HEK293 (cell line): ENCODE measurements around the gene LMBR1.

ENCODE experiments used
- GFI1B ChIP-seq: fragments of 450-650 bp; formaldehyde crosslinking; IDR thresholded peaks from 2 replicates; pipeline ENCODE4 v1.5.1; 2016; ENCODE audit warnings: missing biosample characterization, missing genetic modification characterization
- GLI2 ChIP-seq: fragments of 450-650 bp; formaldehyde crosslinking; IDR thresholded peaks from 2 replicates; pipeline ENCODE4; 2017; ENCODE audit warnings: missing biosample characterization, missing genetic modification characterization, low read depth, borderline replicate concordance
- GLIS2 ChIP-seq: fragments of 450-650 bp; formaldehyde crosslinking; IDR thresholded peaks from 2 replicates; pipeline ENCODE4 v1.5.1; 2016; ENCODE audit warnings: missing biosample characterization, missing genetic modification characterization
- KLF8 ChIP-seq: fragments of 450-650 bp; formaldehyde crosslinking; IDR thresholded peaks from 2 replicates; pipeline ENCODE4 v1.5.1; 2016; ENCODE audit warnings: missing biosample characterization, missing genetic modification characterization
- SCRT2 ChIP-seq: fragments of 450-650 bp; formaldehyde crosslinking; IDR thresholded peaks from 2 replicates; pipeline ENCODE4 v1.5.1; 2016; ENCODE audit warnings: missing biosample characterization, missing genetic modification characterization
- SP2 ChIP-seq: fragments of 450-650 bp; formaldehyde crosslinking; IDR thresholded peaks from 2 replicates; pipeline ENCODE4 v1.5.1; 2016; ENCODE audit warnings: missing biosample characterization, missing genetic modification characterization
- TSHZ1 ChIP-seq: fragments of 450-650 bp; formaldehyde crosslinking; IDR thresholded peaks from 2 replicates; pipeline ENCODE4 v1.5.1; 2016; ENCODE audit warnings: missing biosample characterization, missing genetic modification characterization, borderline replicate concordance
- ZBTB10 ChIP-seq: fragments of 450-650 bp; formaldehyde crosslinking; IDR thresholded peaks from 2 replicates; pipeline ENCODE4 v1.5.1; 2016; ENCODE audit warnings: missing biosample characterization, missing genetic modification characterization
- ZBTB11 ChIP-seq: fragments of 450-650 bp; formaldehyde crosslinking; conservative IDR thresholded peaks from 2 replicates; pipeline ENCODE4 v1.5.1; 2016; ENCODE audit warnings: low read depth, missing biosample characterization, missing genetic modification characterization
- ZNF16 ChIP-seq: fragments of 450-650 bp; formaldehyde crosslinking; IDR thresholded peaks from 2 replicates; pipeline ENCODE4 v1.5.1; 2016; ENCODE audit warnings: low read depth, missing biosample characterization, missing genetic modification characterization
- ZNF169 ChIP-seq: fragments of 450-650 bp; formaldehyde crosslinking; IDR thresholded peaks from 2 replicates; pipeline ENCODE4 v1.5.1; 2016; ENCODE audit warnings: missing biosample characterization, missing genetic modification characterization
- ZNF184 ChIP-seq: fragments of 450-650 bp; IDR thresholded peaks from 2 replicates; pipeline ENCODE4 v1.5.1; 2018; ENCODE audit warnings: missing biosample characterization, mild to moderate bottlenecking, missing genetic modification characterization
- ZNF23 ChIP-seq: fragments of 450-650 bp; formaldehyde crosslinking; IDR thresholded peaks from 2 replicates; pipeline ENCODE4 v1.5.1; 2016; ENCODE audit warnings: missing biosample characterization, missing genetic modification characterization, borderline replicate concordance
- ZNF324 ChIP-seq: fragments of 450-650 bp; formaldehyde crosslinking; IDR thresholded peaks from 2 replicates; pipeline ENCODE4 v1.5.1; 2016; ENCODE audit warnings: missing biosample characterization, missing genetic modification characterization
- ZNF423 ChIP-seq: fragments of 450-650 bp; formaldehyde crosslinking; IDR thresholded peaks from 2 replicates; pipeline ENCODE4 v1.5.1; 2016; ENCODE audit warnings: missing biosample characterization, missing genetic modification characterization
- ZNF449 ChIP-seq: fragments of 450-650 bp; formaldehyde crosslinking; IDR thresholded peaks from 2 replicates; pipeline ENCODE4 v1.5.1; 2017; ENCODE audit warnings: missing biosample characterization, mild to moderate bottlenecking, missing genetic modification characterization, moderate library complexity
- ZNF473 ChIP-seq: fragments of 450-650 bp; formaldehyde crosslinking; IDR thresholded peaks from 2 replicates; pipeline ENCODE4 v1.5.1; 2017; ENCODE audit warnings: missing biosample characterization, missing genetic modification characterization
- ZNF488 ChIP-seq: fragments of 450-650 bp; formaldehyde crosslinking; IDR thresholded peaks from 2 replicates; pipeline ENCODE4 v1.5.1; 2016; ENCODE audit warnings: missing biosample characterization, missing genetic modification characterization
- ZNF510 ChIP-seq: fragments of 450-650 bp; formaldehyde crosslinking; IDR thresholded peaks from 2 replicates; pipeline ENCODE4 v1.5.1; 2018; ENCODE audit warnings: mild to moderate bottlenecking, missing genetic modification characterization, missing biosample characterization; ENCODE audit not compliant: insufficient replicate concordance
- ZNF544 ChIP-seq: fragments of 450-650 bp; formaldehyde crosslinking; IDR thresholded peaks from 2 replicates; pipeline ENCODE4 v1.5.0; 2017; ENCODE audit warnings: missing biosample characterization, missing genetic modification characterization
- ZNF561 ChIP-seq: fragments of 450-650 bp; IDR thresholded peaks from 2 replicates; pipeline ENCODE4 v1.5.1; 2018; ENCODE audit warnings: missing biosample characterization, missing genetic modification characterization, borderline replicate concordance
- ZNF580 ChIP-seq: fragments of 450-650 bp; formaldehyde crosslinking; IDR thresholded peaks from 2 replicates; pipeline ENCODE4 v1.5.1; 2016; ENCODE audit warnings: missing biosample characterization, missing genetic modification characterization
- ZNF621 ChIP-seq: fragments of 450-650 bp; formaldehyde crosslinking; IDR thresholded peaks from 2 replicates; pipeline ENCODE4 v1.5.1; 2017; ENCODE audit warnings: missing biosample characterization, missing genetic modification characterization
- ZNF626 ChIP-seq: fragments of 450-650 bp; sonication (Bioruptor Pico); formaldehyde crosslinking; IDR thresholded peaks from 2 replicates; pipeline ENCODE4 v1.5.1; 2018; ENCODE audit warnings: missing biosample characterization, missing genetic modification characterization, inconsistent platforms
- ZNF837 ChIP-seq: fragments of 450-650 bp; formaldehyde crosslinking; IDR thresholded peaks from 2 replicates; pipeline ENCODE4 v1.5.1; 2016; ENCODE audit warnings: missing biosample characterization, missing genetic modification characterization
- ZSCAN5A ChIP-seq: fragments of 450-650 bp; formaldehyde crosslinking; IDR thresholded peaks from 2 replicates; pipeline ENCODE4 v1.5.1; 2016; ENCODE audit warnings: missing biosample characterization, missing genetic modification characterization

LMBR1 gene

GRCh38 chr7:156892081-156892800 lies 742 bp downstream of the LMBR1 start (continued):
- TF ChIP-seq SP2 (peak; percentile 76), ZNF473 (tag by site-specific recombination) (no peak), ZBTB11 (tag by site-specific recombination) (0 out of 2 replicates have a peak, but pooled peaks have one; percentile 6), ZBTB10 (no peak), ZNF488 (tag by site-specific recombination) (no peak), ZNF23 (tag by site-specific recombination) (no peak), GLI2 (tag by site-specific recombination) (no peak), KLF8 (tag by site-specific recombination) (peak; percentile 29; the same call in 1 of the 2 replicates), ZNF169 (tag by site-specific recombination) (no peak), ZSCAN5A (tag by site-specific recombination) (no peak), GLIS2 (tag by site-specific recombination) (no peak), SCRT2 (tag by site-specific recombination) (no peak), ZNF423 (tag by site-specific recombination) (no peak), GFI1B (tag by site-specific recombination) (no peak), ZNF544 (tag by site-specific recombination) (no peak), ZNF626 (tag by site-specific recombination) (no peak), TSHZ1 (no peak), ZNF621 (tag by site-specific recombination) (no peak), ZNF324 (tag by site-specific recombination) (no peak), ZNF184 (tag by site-specific recombination) (no peak), ZNF449 (no peak), ZNF837 (tag by site-specific recombination) (no peak), ZNF561 (tag by site-specific recombination) (peak; percentile 77), ZNF580 (tag by site-specific recombination) (no peak), ZNF16 (tag by site-specific recombination) (no peak), ZNF510 (tag by site-specific recombination) (no peak)
